Measurements from ENCODE around the gene ARL5C. TPM values are rescaled to one million over a fixed set of nuclear protein-coding genes. Genes with fewer than 3 reads are reported as not detected.
A peak's percentile ranks its signal among the peaks of the same experiment; 100 is the strongest.

Gene ARL5C
- total and polyA plus RNA-seq, 2 experiments from 2014 or later = not detected

- Histone ChIP-seq H3K4me1 (ENCODE audit: insufficient read depth) (peaks cover 5% of the 10 kb centered on the region), H3K79me2 (no peaks in the 10 kb centered on the region), H3K27me3 (no peaks in the 10 kb centered on the region), H3K27ac (no peak overlapping the region), H3K36me3 (replicated peaks; ENCODE audit: insufficient read depth, low read depth) (no peaks in the 10 kb centered on the region), H3K9me3 (ENCODE audit: low read depth) (no peaks in the 10 kb centered on the region), H3K4me2 (no peak overlapping the region), H3K9me2 (replicated peaks; ENCODE audit: insufficient read depth) (no peaks in the 10 kb centered on the region), H3K4me3 (no peak overlapping the region), H2AFZ (no peak overlapping the region), H4K20me1 (ENCODE audit: insufficient read depth, poor library complexity, severe bottlenecking) (no peaks in the 10 kb centered on the region)
- no peak for TF ChIP-seq EZH2phosphoT487 (IDR thresholded peaks at IDR 0.05; ENCODE audit: low read depth, severe bottlenecking, unreplicated experiment)
- no peak for TF ChIP-seq EZH2 (IDR thresholded peaks at IDR 0.05; ENCODE audit: borderline replicate concordance)
- TF ChIP-seq, protein P1, sequence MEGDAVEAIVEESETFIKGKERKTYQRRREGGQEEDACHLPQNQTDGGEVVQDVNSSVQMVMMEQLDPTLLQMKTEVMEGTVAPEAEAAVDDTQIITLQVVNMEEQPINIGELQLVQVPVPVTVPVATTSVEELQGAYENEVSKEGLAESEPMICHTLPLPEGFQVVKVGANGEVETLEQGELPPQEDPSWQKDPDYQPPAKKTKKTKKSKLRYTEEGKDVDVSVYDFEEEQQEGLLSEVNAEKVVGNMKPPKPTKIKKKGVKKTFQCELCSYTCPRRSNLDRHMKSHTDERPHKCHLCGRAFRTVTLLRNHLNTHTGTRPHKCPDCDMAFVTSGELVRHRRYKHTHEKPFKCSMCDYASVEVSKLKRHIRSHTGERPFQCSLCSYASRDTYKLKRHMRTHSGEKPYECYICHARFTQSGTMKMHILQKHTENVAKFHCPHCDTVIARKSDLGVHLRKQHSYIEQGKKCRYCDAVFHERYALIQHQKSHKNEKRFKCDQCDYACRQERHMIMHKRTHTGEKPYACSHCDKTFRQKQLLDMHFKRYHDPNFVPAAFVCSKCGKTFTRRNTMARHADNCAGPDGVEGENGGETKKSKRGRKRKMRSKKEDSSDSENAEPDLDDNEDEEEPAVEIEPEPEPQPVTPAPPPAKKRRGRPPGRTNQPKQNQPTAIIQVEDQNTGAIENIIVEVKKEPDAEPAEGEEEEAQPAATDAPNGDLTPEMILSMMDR (IDR thresholded peaks at IDR 0.05; ENCODE audit: poor library complexity) = no peak
- 96% methylated on average over 5 of the region's 5 CpGs for WGBS (ENCODE audit: low lambda C conversion rate, missing lambda C conversion rate)
- DNase-seq (ENCODE audit: low spot score) = no peak
Measured at GRCh38 chr17:39118674-39119419, 47.1 kb downstream of the ARL5C start.

DNA sequence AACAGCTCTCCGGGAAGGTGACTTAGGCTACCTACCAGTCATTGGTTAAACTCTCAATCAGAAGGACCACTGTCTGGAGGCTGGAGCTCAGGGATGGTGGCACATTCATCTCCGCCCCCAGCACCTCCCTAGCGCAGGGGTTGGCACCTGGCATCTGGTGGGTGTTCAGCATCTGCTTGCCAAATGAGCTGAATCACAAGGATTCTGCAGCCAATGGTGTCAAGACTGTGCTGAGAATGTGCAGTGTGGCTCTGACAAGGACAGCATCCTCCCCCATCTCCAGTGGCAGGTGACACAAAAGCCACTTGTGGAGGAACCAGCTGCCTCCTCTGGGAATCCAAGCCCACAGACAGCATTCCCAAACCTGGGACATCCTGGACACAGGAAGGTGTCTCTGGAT is 49.7 kb downstream of the ARL5C start:
- Histone ChIP-seq H3K27ac (no peak overlapping the region), H2AFZ (no peak overlapping the region), H3K9me2 (replicated peaks; ENCODE audit: insufficient read depth) (no peaks in the 10 kb centered on the region), H3K4me2 (no peak overlapping the region), H3K79me2 (no peaks in the 10 kb centered on the region), H3K36me3 (replicated peaks; ENCODE audit: insufficient read depth, low read depth) (no peaks in the 10 kb centered on the region), H4K20me1 (ENCODE audit: insufficient read depth, poor library complexity, severe bottlenecking) (no peaks in the 10 kb centered on the region), H3K4me1 (ENCODE audit: insufficient read depth) (peaks cover 5% of the 10 kb centered on the region), H3K27me3 (no peaks in the 10 kb centered on the region), H3K9me3 (ENCODE audit: low read depth) (no peaks in the 10 kb centered on the region), H3K4me3 (no peak overlapping the region)
- DNase-seq (ENCODE audit: low spot score) = no peak
- 95% methylated on average over 3 of the region's 3 CpGs for WGBS (ENCODE audit: low lambda C conversion rate, missing lambda C conversion rate)
- TF ChIP-seq, protein P1 (IDR thresholded peaks at IDR 0.05; ENCODE audit: poor library complexity) = no peak
- no peak for TF ChIP-seq EZH2 (IDR thresholded peaks at IDR 0.05; ENCODE audit: borderline replicate concordance)
- TF ChIP-seq EZH2phosphoT487 (IDR thresholded peaks at IDR 0.05; ENCODE audit: low read depth, severe bottlenecking, unreplicated experiment) = no peak

GRCh38 chr17:39115135-39115534 is 50.8 kb downstream of the ARL5C start:
- Histone ChIP-seq H3K27me3 (no peaks in the 10 kb centered on the region), H4K20me1 (ENCODE audit: insufficient read depth, poor library complexity, severe bottlenecking) (no peaks in the 10 kb centered on the region), H3K4me2 (peak overlapping the region; percentile 60), H3K4me3 (no peak overlapping the region), H2AFZ (peak overlapping the region; percentile 49), H3K79me2 (no peaks in the 10 kb centered on the region), H3K9me2 (replicated peaks; ENCODE audit: insufficient read depth) (no peaks in the 10 kb centered on the region), H3K4me1 (ENCODE audit: insufficient read depth) (peaks cover 5% of the 10 kb centered on the region), H3K27ac (peak overlapping the region; percentile 16), H3K36me3 (replicated peaks; ENCODE audit: insufficient read depth, low read depth) (no peaks in the 10 kb centered on the region), H3K9me3 (ENCODE audit: low read depth) (no peaks in the 10 kb centered on the region)
- 58% methylated on average over 5 of the region's 5 CpGs for WGBS (ENCODE audit: low lambda C conversion rate, missing lambda C conversion rate)
- TF ChIP-seq EZH2 (IDR thresholded peaks at IDR 0.05; ENCODE audit: borderline replicate concordance) (no peak), EZH2phosphoT487 (IDR thresholded peaks at IDR 0.05; ENCODE audit: low read depth, severe bottlenecking, unreplicated experiment) (no peak)
- TF ChIP-seq, protein P1 (IDR thresholded peaks at IDR 0.05; ENCODE audit: poor library complexity) = no peak
- peak; percentile 38 for DNase-seq (ENCODE audit: low spot score)
